RPMI7951 (cell line): ENCODE data around the gene MTARC2. TPM values are rescaled to one million over a fixed set of nuclear protein-coding genes. Genes with fewer than 3 reads are reported as not detected.

Experiments used
- DNase-seq: peaks from one replicate; pipeline ENCODE4 v3.0.0-alpha.2; 2012; ENCODE audit warnings: low read depth
- total RNA-seq: library from RNA; depleted of rRNA; stranded (reverse); fragments of >200 nt; shearing (Covaris generic); gene quantifications from 2 replicates; pipeline ENCODE4 v1.2.3, GENCODE V29; 2014

Gene MTARC2
- total RNA-seq, 1 experiment from 2014 or later = 2.4 TPM

- DNase-seq = no peak
These were observed 52.1 kb downstream of the MTARC2 start for GRCh38 chr1:220800262-220800661.

DNA sequence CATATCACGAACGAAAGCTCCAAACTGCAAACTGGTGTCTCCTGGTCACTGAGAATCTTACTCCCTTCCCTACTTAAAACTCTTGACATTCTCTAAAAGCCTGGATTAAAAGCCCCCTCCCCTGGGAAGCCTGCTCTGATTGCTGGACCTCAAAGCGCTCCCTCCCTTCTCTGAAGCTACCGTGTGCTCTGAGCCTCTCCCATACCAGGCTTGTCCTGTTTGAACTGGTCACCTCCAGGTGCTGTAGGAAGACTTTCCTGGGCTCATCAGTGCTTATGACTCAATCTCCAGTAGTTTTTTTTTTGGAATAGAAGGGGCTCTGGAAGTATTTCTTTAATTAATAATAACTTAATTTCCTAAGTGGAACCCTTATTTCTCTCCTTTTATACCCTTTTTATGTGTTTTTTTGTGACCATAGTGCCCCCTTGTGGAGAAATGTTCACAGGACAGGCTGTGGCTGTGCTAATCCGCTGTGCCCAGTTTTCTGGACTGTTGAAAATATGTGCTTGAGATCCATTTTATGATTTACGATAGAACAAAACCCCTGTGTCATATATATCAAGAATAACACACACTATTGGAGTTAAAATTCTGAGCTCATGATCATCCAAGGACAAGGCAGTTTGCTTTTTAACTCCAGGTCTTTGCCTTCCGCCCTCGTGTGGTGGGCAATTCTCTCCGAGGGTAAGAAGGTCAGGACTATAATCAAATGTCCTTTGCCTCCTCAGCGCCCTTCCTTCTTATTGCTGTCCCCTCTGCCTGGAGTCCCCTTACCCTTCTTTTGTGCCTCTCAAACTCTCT lies 55.5 kb downstream of the MTARC2 start:
- peak; percentile 25 for DNase-seq

GRCh38 chr1:220804202-220804586 lies 56.1 kb downstream of the MTARC2 start:
- no peak for DNase-seq

DNA sequence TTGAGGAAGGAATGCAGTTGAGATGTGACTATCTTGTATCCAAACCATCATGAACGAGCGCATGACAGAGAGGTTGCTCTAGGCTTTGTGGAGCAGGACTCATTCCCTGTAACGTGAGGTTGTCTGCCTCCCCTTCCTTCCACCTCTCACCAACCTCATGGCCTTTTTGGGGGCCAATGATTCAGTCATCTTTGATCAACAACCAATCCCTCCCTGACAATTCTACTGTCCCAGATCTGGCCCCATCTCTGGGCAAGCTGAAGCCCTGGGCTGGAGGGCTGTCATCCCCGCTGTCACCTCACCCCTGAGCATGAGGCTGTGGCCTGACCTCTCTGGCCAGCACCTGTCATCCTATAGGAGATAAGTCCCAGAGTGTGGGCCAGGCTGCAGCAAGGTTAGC lies 58.3 kb downstream of the MTARC2 start:
- DNase-seq = no peak

DNA sequence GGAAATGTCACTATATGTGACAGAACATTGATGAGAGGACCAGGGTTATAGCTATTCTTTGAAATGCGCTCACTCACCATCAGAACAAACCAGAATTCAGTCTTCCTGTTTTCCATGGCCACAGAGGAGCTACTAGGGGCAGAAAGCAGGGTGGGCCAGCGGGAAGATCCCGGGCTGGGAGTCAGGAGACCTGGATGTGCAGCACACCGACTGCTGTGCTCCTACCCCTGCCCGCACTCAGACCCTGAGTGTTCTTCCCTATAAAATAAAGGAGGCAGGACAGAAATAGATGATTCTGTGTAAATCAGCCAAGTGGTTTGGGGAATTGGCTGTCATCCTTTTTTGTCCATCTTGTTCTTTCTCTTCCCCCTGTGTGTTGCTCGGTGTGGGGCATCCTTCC lies 59.6 kb downstream of the MTARC2 start:
- DNase-seq = no peak

GRCh38 chr1:220808345-220809186 lies 60.4 kb downstream of the MTARC2 start:
- peak; percentile 77 for DNase-seq

DNA sequence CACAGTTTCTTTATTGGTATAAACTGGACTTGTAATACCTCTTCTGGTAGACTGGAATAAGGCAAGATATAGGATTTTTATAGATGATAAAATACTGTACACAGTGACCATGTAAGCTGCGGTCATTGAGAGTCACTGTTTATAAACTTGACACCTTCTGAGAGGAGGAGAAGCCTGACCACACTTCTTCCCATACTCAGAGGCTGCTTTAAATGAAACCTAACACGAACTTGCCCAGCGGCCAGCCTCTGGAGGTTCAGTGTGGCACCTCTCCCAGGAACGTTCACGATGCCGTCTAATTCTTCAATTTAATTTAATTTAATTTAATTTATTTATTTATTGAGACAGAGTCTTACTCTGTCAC lies 61.0 kb downstream of the MTARC2 start:
- DNase-seq = no peak

GRCh38 chr1:220809704-220810103 lies 61.6 kb downstream of the MTARC2 start:
- DNase-seq = no peak

GRCh38 chr1:220810179-220810653 lies 62.1 kb downstream of the MTARC2 start:
- DNase-seq = peak; percentile 74

- peak; percentile 13 for DNase-seq
These were observed 62.8 kb downstream of the MTARC2 start for GRCh38 chr1:220810963-220811362.

DNA sequence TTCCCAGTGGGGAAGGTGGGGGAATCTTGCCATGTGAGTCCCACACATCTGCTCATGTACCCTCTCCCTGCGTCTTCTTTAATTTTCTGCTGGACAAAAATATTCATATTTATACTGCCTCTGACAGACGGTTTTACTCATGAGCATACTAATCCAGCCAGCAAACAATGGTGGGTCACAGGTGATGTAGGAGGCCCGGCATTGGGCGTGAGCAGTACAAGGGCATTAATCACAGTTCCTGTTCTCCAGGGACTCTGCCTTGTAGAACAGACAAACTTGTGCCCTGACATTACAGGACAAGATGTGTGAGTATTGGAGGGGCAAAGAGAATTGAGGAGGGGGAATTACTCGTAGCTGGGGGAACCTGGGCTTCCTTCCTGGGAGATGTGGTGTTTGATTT lies 63.6 kb downstream of the MTARC2 start:
- no peak for DNase-seq

- DNase-seq = no peak
These were observed 64.2 kb downstream of the MTARC2 start for GRCh38 chr1:220812308-220812707.

DNA sequence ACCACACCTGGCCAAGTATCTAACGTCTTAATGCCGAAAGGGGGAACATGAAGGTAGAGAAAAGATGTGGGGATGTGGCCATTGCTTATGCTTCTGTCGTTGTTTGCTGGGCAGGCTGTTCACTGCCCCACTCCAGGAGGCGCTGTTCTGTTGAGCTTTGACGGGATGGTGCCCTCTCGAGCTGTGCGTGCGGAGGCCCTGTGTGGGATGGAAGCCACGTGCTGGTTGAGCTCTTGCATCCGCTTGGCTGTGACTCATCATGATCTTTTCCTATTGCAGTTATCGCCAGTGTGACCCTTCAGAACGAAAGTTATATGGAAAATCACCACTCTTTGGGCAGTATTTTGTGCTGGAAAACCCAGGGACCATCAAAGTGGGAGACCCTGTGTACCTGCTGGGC lies 64.9 kb downstream of the MTARC2 start:
- DNase-seq = peak; percentile 63

DNA sequence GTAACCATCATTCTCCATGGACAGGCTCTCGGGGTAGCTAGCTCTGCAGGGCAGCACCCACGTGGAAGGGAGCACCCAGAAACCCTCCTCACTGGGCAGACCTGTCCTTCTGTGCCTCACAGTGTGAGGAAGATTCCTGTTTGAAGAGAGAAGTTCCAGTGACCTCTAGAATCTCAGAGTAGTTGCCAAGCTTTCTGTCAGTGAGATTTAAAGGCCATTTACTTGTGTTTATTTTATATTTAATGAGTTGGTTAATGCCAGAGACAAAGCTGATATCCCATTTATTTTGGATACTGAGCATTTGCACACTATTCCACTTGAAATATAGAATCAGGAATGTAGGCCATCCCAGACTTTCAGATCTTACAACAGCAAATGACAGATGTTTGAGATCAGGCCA lies 67.3 kb downstream of the MTARC2 start:
- no peak for DNase-seq

DNA sequence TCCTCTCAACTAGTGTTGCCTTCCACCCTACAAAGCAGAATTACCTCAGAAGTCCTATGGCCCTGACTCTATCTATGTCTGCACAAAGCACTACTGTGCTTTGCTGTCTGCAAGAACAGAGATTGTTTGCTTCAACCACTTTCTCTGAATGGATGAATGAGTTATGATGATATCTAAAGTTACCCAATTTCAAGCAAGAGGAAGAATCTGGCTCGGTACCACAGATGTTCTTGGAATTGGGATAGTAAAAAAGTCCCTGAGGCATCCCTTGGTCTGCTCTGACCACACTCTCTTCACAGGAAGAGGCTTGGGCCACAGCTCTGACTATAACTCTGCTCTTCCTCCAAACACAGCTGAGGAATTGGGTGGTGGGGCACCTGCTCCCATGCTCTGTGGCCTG lies 69.8 kb downstream of the MTARC2 start:
- peak; percentile 76 for DNase-seq

- DNase-seq = peak; percentile 79
These were observed 70.5 kb downstream of the MTARC2 start for GRCh38 chr1:220818421-220819173.

- no peak for DNase-seq
These were observed 71.4 kb downstream of the MTARC2 start for GRCh38 chr1:220819467-220820026.

- no peak for DNase-seq
These were observed 76.2 kb downstream of the MTARC2 start for GRCh38 chr1:220824031-220824989.

DNA sequence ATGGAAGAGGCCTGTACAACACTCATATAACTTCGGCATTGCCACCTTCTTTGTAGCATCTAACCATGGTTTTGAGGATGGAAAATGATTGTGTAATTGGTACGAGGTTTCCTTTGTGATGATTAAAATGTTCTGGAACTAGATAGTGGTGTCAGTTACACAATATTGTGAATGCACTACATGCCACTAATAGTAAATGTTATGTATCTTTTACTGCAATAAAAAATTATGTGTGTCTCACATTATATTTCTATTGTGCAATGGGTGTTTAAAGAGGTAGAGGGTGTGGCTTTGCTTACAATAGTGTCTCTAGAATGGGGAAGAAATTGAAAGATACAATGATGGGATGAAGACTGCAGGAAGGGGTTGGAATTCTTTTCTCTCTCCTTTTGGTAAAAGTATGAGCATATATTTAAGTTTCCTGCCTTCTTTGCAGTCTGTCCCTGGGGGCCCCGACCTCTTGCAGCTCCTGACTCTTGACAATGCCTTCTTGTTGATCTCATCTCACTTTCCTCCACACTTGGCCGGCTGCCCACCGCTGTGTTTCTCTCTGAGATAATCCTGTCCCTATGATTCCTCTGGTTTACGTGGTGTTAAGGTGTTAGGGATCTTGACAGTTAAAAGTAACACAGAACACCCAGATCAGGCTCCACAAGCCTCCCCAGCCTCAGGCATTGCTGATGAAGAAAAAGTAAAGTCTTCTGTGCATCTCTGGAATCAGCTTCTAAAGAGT lies 77.9 kb downstream of the MTARC2 start:
- DNase-seq = no peak

GRCh38 chr1:220826729-220827128 lies 78.6 kb downstream of the MTARC2 start:
- no peak for DNase-seq
